Measurements from ENCODE around the gene RYR2. TPM values are rescaled to one million over a fixed set of nuclear protein-coding genes. Genes with fewer than 3 reads are reported as not detected.

Gene RYR2
- total RNA-seq, 1 donor from 2014 or later, result 0.90 TPM

DNA sequence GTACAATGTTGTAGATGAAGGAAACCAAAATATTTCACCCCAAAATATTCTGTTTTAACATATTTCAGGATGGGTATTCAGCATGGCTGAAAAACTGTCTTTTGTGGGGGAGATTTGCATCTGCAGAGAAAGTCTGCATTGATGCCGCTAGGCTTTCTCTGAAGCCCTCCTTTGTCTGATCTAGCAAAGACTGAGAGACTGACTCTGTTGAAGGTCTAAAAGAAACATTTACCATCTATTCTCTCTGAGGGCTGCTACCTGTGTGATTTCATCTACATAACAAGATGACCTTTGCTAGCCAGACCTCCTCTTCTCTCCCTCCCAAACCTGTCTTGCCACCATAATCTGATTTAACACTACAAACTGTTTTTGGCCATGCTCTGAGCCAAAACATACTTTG lies 25.4 kb upstream of the RYR2 start:
- Mint-ChIP-seq H3K4me3 (no peak overlapping the region), H3K4me1 (peaks cover 8% of the 10 kb centered on the region), H3K27ac (no peak overlapping the region), H3K9me3 (peaks cover 2% of the 10 kb centered on the region), H3K36me3 (no peaks in the 10 kb centered on the region), H3K27me3 (ENCODE audit: insufficient read depth, low read depth) (no peaks in the 10 kb centered on the region)
- no peak for TF ChIP-seq EZH2phosphoT487 (IDR thresholded peaks at IDR 0.05)
- no peak for TF ChIP-seq EZH2 (IDR thresholded peaks at IDR 0.05)
- TF ChIP-seq CTCF (IDR thresholded peaks at IDR 0.05), result no peak
- peak; percentile 35 for DNase-seq (ENCODE audit: low spot score)
- peaks cover 11% of the 10 kb centered on the region for H3K4me1 ChIP-seq
- no peak overlapping the region for H3K9ac ChIP-seq
- H3K4me2 ChIP-seq, result peak overlapping the region; percentile 9
- no peak overlapping the region for H3K27ac ChIP-seq
- H3K4me3 ChIP-seq, result no peak overlapping the region
- H3F3A ChIP-seq (ENCODE audit: low read depth), result no peaks in the 10 kb centered on the region
- no peaks in the 10 kb centered on the region for H3K79me2 ChIP-seq (ENCODE audit: low read depth)
- H3K36me3 ChIP-seq, result no peaks in the 10 kb centered on the region
- H2AFZ ChIP-seq (replicated peaks), result peak overlapping the region; percentile 80
- no peaks in the 10 kb centered on the region for H3K27me3 ChIP-seq
- H3K9me3 ChIP-seq (ENCODE audit: low read depth), result no peaks in the 10 kb centered on the region
- H4K20me1 ChIP-seq (ENCODE audit: low read depth), result no peaks in the 10 kb centered on the region

DNA sequence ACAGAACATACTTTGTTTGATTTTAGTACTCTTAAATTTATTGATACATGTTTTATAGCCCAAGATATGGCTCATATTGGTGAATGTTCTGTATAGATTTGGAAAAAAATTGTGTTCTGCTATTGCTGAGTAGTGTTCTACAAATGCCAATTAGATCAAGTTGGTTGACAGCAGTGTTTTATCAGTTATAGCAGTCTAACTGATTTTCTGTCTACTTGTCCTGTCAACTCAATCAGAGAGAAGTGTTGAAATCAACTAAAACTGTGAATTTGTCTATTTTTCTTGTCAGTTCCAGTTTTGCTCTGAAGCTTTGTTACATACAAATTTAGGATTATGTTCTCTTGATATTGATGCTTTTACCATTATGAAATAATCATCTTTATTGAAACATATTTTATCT lies 23.1 kb upstream of the RYR2 start:
- H3K4me1 Mint-ChIP-seq, result peaks cover 3% of the 10 kb centered on the region
- Histone ChIP-seq H2AFZ (replicated peaks) (no peak overlapping the region), H3K4me3 (no peak overlapping the region), H3K36me3 (no peaks in the 10 kb centered on the region), H3F3A (ENCODE audit: low read depth) (no peaks in the 10 kb centered on the region), H3K4me1 (peaks cover 11% of the 10 kb centered on the region), H3K27me3 (no peaks in the 10 kb centered on the region), H3K9ac (no peak overlapping the region), H3K79me2 (ENCODE audit: low read depth) (no peaks in the 10 kb centered on the region), H3K4me2 (no peak overlapping the region), H3K27ac (no peak overlapping the region), H4K20me1 (ENCODE audit: low read depth) (no peaks in the 10 kb centered on the region), H3K9me3 (ENCODE audit: low read depth) (no peaks in the 10 kb centered on the region)
- no peak for TF ChIP-seq EZH2phosphoT487 (IDR thresholded peaks at IDR 0.05)
- no peak for TF ChIP-seq CTCF (IDR thresholded peaks at IDR 0.05)
- no peak for TF ChIP-seq EZH2 (IDR thresholded peaks at IDR 0.05)
- no peaks in the 10 kb centered on the region for H3K36me3 Mint-ChIP-seq
- H3K27ac Mint-ChIP-seq, result no peak overlapping the region
- H3K9me3 Mint-ChIP-seq, result peaks cover 2% of the 10 kb centered on the region
- no peaks in the 10 kb centered on the region for H3K27me3 Mint-ChIP-seq (ENCODE audit: insufficient read depth, low read depth)
- no peak for DNase-seq (ENCODE audit: low spot score)
- H3K4me3 Mint-ChIP-seq, result no peak overlapping the region

GRCh38 chr1:237025358-237026074 lies 16.5 kb upstream of the RYR2 start:
- Histone ChIP-seq H3K4me2 (no peak overlapping the region), H3K9me3 (ENCODE audit: low read depth) (no peaks in the 10 kb centered on the region), H3K4me1 (no peaks in the 10 kb centered on the region), H3K79me2 (ENCODE audit: low read depth) (no peaks in the 10 kb centered on the region), H3K27me3 (no peaks in the 10 kb centered on the region), H3K36me3 (no peaks in the 10 kb centered on the region), H2AFZ (replicated peaks) (no peak overlapping the region), H4K20me1 (ENCODE audit: low read depth) (no peaks in the 10 kb centered on the region), H3F3A (ENCODE audit: low read depth) (no peaks in the 10 kb centered on the region), H3K9ac (no peak overlapping the region), H3K27ac (no peak overlapping the region), H3K4me3 (no peak overlapping the region)
- Mint-ChIP-seq H3K36me3 (no peaks in the 10 kb centered on the region), H3K27me3 (ENCODE audit: insufficient read depth, low read depth) (no peaks in the 10 kb centered on the region), H3K4me3 (no peak overlapping the region), H3K4me1 (no peaks in the 10 kb centered on the region), H3K27ac (no peak overlapping the region), H3K9me3 (peaks cover 4% of the 10 kb centered on the region)
- no peak for TF ChIP-seq CTCF (IDR thresholded peaks at IDR 0.05)
- TF ChIP-seq EZH2phosphoT487 (IDR thresholded peaks at IDR 0.05), result no peak
- TF ChIP-seq EZH2 (IDR thresholded peaks at IDR 0.05), result no peak
- no peak for DNase-seq (ENCODE audit: low spot score)
